ENCODE measurements around the gene NOTCH3.

NOTCH3 gene

DNA sequence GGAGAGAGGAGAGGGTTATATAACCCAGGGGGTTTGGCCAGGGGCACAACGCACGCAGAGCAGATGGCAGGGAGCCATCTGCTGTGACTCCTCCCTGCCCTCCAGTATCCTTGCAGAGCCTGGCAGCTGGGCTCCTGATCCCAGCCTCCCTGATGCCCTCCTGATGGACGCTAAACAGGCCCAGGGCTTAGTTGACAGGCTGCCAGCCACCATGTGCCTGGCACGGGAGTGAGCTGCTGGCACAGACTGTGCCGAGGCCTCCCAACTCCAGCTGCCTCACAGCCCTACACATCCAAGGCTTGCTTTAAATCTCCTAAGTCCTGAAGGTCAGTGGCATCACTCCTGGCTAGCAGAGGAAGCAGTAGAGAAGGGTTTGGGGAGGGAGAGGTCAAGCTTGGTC lies 76.9 kb downstream of the NOTCH3 start:
- Histone ChIP-seq H3K9ac (ENCODE audit: low read length) (peak overlapping the region; percentile 91), H3K27ac (ENCODE audit: low read depth, low read length) (peak overlapping the region; percentile 99), H3K9me3 (ENCODE audit: low read length) (no peaks in the 10 kb centered on the region), H3K4me1 (ENCODE audit: insufficient read depth, low read length) (peaks cover 18% of the 10 kb centered on the region), H3K27me3 (ENCODE audit: control insufficient read depth in 1 of 2, insufficient read depth in 2 of 2, low read length in 2 of 2) (no peaks in the 10 kb centered on the region), H3K36me3 (ENCODE audit: insufficient read depth, low read length) (peaks cover 34% of the 10 kb centered on the region), H3K4me3 (ENCODE audit: low read depth in 1 of 2, low read length in 2 of 2) (peak overlapping the region; percentile 88 to 96)

DNA sequence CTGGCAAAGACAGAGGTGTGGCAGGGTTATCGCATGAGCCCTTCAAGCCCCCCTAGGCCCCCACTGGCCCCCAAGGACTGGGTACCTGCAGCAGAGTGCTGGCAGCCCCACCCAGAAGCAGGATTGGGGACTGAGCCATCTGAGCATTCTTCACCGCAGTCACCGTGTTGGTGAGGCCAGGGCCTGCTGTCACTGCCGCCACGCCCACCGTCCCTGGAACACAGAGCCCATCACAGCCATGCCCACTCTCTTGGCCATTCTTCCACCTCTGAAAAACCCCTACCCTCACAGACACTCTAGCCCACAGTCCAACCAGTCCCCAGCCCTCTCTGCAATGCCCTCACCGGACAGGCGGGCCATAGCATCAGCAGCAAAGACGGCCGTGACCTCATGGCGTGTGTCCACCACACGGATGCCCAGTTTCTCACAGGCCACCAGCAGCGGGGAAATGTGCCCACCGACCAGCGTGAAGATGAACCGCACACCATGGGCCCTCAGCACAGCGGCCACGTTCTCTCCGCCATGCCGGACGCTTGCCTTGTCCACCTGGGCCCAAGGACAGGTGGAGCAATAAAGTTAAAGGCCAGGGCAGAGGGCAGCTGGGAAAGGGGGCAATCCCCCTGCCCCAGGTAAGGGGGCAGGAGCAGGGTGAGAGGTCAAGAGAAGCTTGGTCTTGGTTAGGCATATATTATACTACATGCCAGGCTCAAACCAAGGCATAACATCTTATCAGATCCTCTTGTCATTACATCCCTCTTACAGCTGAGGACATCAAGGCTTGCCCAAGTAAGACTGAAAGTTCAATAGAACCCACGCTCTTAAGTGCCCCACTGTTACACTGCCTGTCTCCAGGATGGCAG lies 77.5 kb downstream of the NOTCH3 start:
- Histone ChIP-seq H3K27ac (ENCODE audit: low read depth, low read length) (peak overlapping the region; percentile 84), H3K36me3 (ENCODE audit: insufficient read depth, low read length) (peaks cover 41% of the 10 kb centered on the region), H3K9me3 (ENCODE audit: low read length) (no peaks in the 10 kb centered on the region), H3K27me3 (ENCODE audit: control insufficient read depth in 1 of 2, insufficient read depth in 2 of 2, low read length in 2 of 2) (no peaks in the 10 kb centered on the region), H3K4me1 (ENCODE audit: insufficient read depth, low read length) (peaks cover 18% of the 10 kb centered on the region), H3K4me3 (ENCODE audit: low read depth in 1 of 2, low read length in 2 of 2) (peak overlapping the region in 1 of 2 donors; percentile 96), H3K9ac (ENCODE audit: low read length) (peak overlapping the region; percentile 22)

DNA sequence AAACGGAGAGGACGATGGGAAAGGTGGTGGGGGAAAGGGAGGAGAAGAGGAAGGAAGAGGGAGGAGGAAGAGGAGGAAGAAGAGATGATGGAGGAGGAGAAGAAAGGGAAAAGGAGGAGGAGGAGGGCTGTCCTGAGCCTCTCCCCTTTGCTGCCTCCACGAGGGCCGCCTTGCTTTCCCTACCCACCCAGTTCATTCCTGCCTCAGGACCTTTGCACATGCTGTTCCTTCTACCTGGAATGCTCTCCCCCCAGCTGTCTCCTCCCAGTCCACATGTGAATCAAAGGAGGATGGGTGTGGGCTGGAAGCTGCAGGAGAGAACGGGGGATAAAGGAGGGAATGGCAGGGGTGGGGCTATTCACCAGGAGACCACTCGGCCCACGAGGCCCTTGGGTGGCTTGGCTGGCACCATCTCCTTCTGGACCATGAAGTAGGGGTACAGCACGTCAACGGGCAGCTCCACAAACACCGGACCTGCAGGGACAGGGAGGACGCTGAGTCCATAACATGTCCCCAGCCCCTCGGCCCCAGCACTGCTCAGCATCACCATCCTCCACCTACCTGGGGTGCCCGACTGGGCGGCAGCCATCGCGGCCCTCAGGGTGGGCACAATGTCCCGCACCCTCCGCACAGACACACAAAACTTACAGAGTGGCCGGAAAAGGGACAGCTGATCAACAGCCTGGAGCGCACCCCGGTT lies 78.3 kb downstream of the NOTCH3 start:
- H3K27ac ChIP-seq (ENCODE audit: low read depth, low read length) = peak overlapping the region; percentile 84
- H3K36me3 ChIP-seq (ENCODE audit: insufficient read depth, low read length) = peaks cover 48% of the 10 kb centered on the region
- no peak overlapping the region for H3K9ac ChIP-seq (ENCODE audit: low read length)

DNA sequence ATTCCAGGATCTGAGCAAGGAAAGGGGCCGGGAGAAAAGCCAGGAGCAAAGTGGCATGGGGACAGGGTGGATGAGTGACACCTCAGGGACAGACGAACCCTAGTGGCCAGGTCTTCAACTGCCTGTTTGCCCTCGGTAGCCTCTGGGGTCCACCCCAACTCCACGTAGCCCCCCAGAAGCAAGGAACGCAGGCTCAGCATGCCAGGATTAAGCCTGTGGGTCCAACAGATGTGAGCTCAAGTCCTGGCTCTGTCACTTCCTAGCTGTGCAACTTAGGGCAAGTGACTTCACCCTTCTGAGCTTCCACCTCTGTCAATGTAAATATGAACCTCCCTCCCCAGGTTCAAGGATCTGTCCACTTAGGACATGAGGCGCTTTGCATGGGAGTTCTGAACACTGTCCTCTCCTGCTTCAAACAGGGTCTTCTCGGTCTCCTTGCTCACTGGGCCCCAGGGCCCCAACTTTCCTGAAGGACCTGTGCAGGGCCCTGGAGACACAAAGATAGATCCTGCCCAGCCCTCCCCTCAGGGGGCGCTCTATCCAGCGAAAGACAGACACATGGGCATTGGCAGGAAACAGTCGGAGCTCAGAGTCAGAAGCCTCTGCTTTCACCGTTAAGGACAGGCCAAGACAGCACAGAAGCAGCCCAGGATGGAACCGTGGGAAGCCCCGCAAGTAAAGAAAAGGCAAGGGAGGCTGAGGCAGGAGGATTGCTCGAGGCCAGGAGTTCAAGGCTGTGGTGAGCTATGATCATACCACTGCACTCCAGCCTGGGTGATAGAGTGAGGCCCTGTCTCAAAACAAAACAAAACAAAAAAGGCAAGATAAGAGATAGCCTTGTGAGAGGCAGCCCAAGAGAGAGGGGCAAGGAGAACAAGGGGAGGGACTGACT lies 80.4 kb downstream of the NOTCH3 start:
- H3K9me3 ChIP-seq (ENCODE audit: low read length) = no peaks in the 10 kb centered on the region
- H3K4me1 ChIP-seq (ENCODE audit: insufficient read depth, low read length) = peaks cover 21% of the 10 kb centered on the region
- H3K36me3 ChIP-seq (ENCODE audit: insufficient read depth, low read length) = peaks cover 68% of the 10 kb centered on the region
- no peak overlapping the region for H3K4me3 ChIP-seq (ENCODE audit: low read depth in 1 of 2, low read length in 2 of 2)
- no peak overlapping the region for H3K27ac ChIP-seq (ENCODE audit: low read depth, low read length)
- H3K9ac ChIP-seq (ENCODE audit: low read length) = no peak overlapping the region
- no peaks in the 10 kb centered on the region for H3K27me3 ChIP-seq (ENCODE audit: control insufficient read depth in 1 of 2, insufficient read depth in 2 of 2, low read length in 2 of 2)

More for the DNA sequence above, 78.3 kb downstream of the NOTCH3 start:
- Histone ChIP-seq H3K9me3 (ENCODE audit: low read length) (no peaks in the 10 kb centered on the region), H3K27me3 (ENCODE audit: control insufficient read depth in 1 of 2, insufficient read depth in 2 of 2, low read length in 2 of 2) (no peaks in the 10 kb centered on the region), H3K4me3 (ENCODE audit: low read depth in 1 of 2, low read length in 2 of 2) (no peak overlapping the region), H3K4me1 (ENCODE audit: insufficient read depth, low read length) (peaks cover 18% of the 10 kb centered on the region)

DNA sequence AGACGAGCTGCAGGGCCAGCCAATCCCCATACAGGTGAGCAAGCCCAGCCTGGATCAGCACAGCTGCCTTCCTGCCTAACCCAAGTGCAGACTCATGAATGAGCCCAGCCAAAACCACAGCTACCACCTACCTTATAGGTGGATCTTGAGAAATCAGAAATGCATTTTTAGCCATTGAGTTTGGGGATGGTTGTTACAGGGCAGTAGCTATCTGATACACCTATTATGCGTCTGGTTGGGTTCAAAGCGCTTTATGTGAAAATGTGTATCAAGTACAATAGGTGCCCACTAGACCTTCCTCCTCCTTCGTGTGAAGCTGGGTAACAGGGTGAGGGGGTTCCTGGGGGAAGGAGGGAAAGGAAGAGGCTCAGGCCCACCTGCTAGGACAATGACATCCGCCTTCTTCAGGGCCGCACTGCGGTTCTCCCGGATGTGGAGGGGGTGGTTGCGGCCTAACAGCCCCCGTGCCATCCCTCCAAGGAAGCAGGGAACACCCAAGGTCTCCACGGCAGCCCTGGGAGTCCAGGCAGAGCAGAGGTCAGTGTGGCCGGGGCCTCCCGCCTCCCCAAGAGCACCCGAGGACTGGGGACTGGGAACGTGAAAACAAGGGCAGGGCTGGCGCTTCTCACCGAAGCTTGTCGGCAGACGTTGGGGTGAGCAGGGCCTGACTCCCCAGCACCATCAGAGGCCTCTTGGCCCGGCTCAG lies 81.9 kb downstream of the NOTCH3 start:
- Histone ChIP-seq H3K27ac (ENCODE audit: low read depth, low read length) (peak overlapping the region; percentile 1), H3K9me3 (ENCODE audit: low read length) (no peaks in the 10 kb centered on the region), H3K9ac (ENCODE audit: low read length) (no peak overlapping the region), H3K4me3 (ENCODE audit: low read depth in 1 of 2, low read length in 2 of 2) (no peak overlapping the region), H3K36me3 (ENCODE audit: insufficient read depth, low read length) (peaks cover 83% of the 10 kb centered on the region), H3K27me3 (ENCODE audit: control insufficient read depth in 1 of 2, insufficient read depth in 2 of 2, low read length in 2 of 2) (no peaks in the 10 kb centered on the region), H3K4me1 (ENCODE audit: insufficient read depth, low read length) (peaks cover 22% of the 10 kb centered on the region)

DNA sequence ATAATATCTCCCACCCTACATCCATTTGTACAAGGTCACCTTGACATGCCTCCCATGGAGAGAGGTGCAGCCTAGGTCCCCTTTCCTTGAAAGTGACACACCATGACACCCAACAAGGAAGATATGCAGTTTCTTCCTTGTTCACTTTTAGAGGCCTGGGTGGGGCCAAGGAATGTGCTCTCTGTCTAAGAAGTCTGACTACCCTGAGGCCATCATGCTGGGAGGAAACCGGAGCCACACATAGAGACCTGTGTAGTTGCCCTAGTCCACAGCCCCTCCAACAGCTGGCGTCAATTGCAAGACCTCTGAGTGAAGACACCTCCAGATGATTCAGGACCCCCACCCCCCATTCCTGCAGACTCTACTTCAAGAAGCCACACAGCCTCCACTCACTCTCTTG lies 82.5 kb downstream of the NOTCH3 start:
- Histone ChIP-seq H3K27me3 (ENCODE audit: control insufficient read depth in 1 of 2, insufficient read depth in 2 of 2, low read length in 2 of 2) (no peaks in the 10 kb centered on the region), H3K27ac (ENCODE audit: low read depth, low read length) (peak overlapping the region; percentile 1), H3K9ac (ENCODE audit: low read length) (no peak overlapping the region), H3K4me1 (ENCODE audit: insufficient read depth, low read length) (peaks cover 18% of the 10 kb centered on the region), H3K36me3 (ENCODE audit: insufficient read depth, low read length) (peaks cover 90% of the 10 kb centered on the region), H3K9me3 (ENCODE audit: low read length) (no peaks in the 10 kb centered on the region), H3K4me3 (ENCODE audit: low read depth in 1 of 2, low read length in 2 of 2) (no peak overlapping the region)

DNA sequence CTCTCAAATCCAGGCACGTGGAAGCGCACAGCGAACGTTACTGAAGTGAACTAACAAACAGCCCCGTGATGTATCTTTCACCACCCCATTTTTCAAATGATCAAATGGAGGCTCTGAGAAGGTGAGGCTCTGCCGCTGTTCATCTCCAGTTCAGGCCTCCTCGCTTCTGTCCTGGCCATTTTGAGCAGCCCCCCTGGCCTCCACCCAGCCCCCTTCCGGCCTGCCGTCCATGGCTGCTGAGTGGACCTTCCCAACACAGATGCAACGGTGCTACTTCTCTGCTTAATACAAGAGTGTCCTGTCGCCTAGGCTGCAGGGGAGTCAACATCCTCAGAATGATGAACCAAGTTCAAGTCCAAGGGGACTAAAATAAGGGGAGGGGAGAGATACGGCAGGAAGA lies 83.9 kb downstream of the NOTCH3 start:
- no peaks in the 10 kb centered on the region for H3K27me3 ChIP-seq (ENCODE audit: control insufficient read depth in 1 of 2, insufficient read depth in 2 of 2, low read length in 2 of 2)
- H3K36me3 ChIP-seq (ENCODE audit: insufficient read depth, low read length) = peaks cover 89% of the 10 kb centered on the region
- H3K9me3 ChIP-seq (ENCODE audit: low read length) = no peaks in the 10 kb centered on the region
- H3K4me3 ChIP-seq (ENCODE audit: low read depth in 1 of 2, low read length in 2 of 2) = no peak overlapping the region
- peaks cover 12% of the 10 kb centered on the region for H3K4me1 ChIP-seq (ENCODE audit: insufficient read depth, low read length)
- H3K27ac ChIP-seq (ENCODE audit: low read depth, low read length) = no peak overlapping the region
- H3K9ac ChIP-seq (ENCODE audit: low read length) = no peak overlapping the region

DNA sequence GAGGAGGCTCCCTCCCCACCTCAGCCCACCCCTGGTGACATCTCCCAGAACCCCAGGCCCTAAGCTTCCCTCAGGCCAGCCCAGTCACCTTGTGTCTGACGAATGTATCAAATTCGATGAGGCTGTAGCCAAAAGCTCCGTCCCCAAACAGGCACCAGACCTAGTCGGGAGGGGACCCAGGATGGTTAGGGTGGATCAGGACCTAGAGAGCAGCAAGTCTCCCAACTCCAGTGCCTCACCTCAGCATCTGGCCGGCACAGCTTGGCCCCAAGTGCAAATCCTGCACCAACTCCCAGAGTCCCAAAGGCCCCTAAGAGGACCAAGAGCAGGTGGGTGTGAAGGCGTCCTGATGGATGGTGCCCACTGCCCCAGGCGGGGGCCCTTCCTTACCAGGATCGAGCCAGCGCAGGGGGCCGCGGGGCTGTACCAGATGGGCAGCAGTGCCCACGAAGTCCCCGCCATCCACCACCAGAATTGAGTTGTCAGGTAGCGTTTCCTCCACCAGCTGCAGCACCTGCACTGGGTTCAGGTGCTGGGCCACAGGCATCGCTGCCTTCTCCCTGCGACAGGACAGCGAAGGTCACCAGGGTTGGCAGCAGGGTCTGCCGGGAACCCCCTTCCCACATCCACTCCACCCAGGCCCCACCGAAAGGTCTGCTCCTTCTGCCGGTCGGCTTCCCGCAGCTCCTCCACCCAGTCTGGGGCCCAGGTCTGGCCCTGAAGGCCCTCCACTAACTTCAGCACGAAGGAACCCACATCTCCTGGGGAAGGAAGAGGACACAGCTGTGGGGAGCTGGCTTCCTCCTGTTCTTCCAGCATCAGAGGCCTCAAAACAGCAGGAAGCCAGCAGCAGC lies 84.8 kb downstream of the NOTCH3 start:
- peak overlapping the region; percentile 4 for H3K27ac ChIP-seq (ENCODE audit: low read depth, low read length)
- no peaks in the 10 kb centered on the region for H3K27me3 ChIP-seq (ENCODE audit: control insufficient read depth in 1 of 2, insufficient read depth in 2 of 2, low read length in 2 of 2)
- peaks cover 92% of the 10 kb centered on the region for H3K36me3 ChIP-seq (ENCODE audit: insufficient read depth, low read length)
- H3K4me1 ChIP-seq (ENCODE audit: insufficient read depth, low read length) = peaks cover 12% of the 10 kb centered on the region
- no peaks in the 10 kb centered on the region for H3K9me3 ChIP-seq (ENCODE audit: low read length)
- H3K9ac ChIP-seq (ENCODE audit: low read length) = no peak overlapping the region
- H3K4me3 ChIP-seq (ENCODE audit: low read depth in 1 of 2, low read length in 2 of 2) = no peak overlapping the region

DNA sequence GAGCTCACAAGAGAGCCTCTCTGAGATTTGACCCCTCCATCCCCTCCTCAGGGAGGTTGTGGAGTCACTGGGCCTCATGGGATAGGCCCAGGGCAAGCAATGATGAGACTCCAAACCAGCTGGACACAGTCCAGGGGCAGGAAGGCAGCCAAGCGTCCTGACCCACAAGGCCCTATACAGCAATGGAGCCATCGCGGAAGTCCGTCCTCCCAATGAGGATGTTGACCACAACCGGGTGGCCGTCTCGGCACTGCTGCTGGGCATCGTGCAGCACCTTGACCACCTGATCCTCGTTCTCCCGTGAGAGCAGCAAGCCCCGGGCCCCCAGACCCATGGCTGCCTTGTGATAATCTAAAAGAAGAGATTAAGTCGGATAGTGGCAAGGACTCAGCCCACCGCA lies 85.7 kb downstream of the NOTCH3 start:
- Histone ChIP-seq H3K4me3 (ENCODE audit: low read depth in 1 of 2, low read length in 2 of 2) (no peak overlapping the region), H3K4me1 (ENCODE audit: insufficient read depth, low read length) (peaks cover 12% of the 10 kb centered on the region), H3K9ac (ENCODE audit: low read length) (no peak overlapping the region), H3K27me3 (ENCODE audit: control insufficient read depth in 1 of 2, insufficient read depth in 2 of 2, low read length in 2 of 2) (no peaks in the 10 kb centered on the region), H3K36me3 (ENCODE audit: insufficient read depth, low read length) (peaks cover 88% of the 10 kb centered on the region), H3K27ac (ENCODE audit: low read depth, low read length) (peak overlapping the region; percentile 59), H3K9me3 (ENCODE audit: low read length) (no peaks in the 10 kb centered on the region)

DNA sequence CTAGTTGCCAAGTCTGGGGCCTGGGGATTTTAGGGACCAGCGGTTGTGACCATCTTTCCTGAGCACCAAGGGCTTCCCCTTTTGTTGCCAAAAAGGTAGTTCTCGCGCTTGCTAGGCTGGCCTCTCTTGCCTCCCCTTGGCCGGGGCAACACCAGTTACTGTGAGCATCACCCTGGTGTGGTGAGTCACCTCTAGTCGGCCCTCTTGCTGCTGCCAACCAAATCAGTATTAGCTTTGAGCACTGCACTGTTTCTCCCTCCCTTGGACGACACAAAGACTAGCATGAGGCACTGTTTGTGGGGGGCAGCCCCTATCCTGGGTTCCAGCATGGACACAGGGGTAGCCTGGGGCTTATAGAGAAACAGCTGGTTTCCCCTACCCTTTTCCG lies 86.6 kb downstream of the NOTCH3 start:
- H3K27ac ChIP-seq (ENCODE audit: low read depth, low read length) = peak overlapping the region; percentile 53
- H3K9ac ChIP-seq (ENCODE audit: low read length) = no peak overlapping the region
- no peak overlapping the region for H3K4me3 ChIP-seq (ENCODE audit: low read depth in 1 of 2, low read length in 2 of 2)
- no peaks in the 10 kb centered on the region for H3K9me3 ChIP-seq (ENCODE audit: low read length)
- peaks cover 83% of the 10 kb centered on the region for H3K36me3 ChIP-seq (ENCODE audit: insufficient read depth, low read length)
- peaks cover 12% of the 10 kb centered on the region for H3K4me1 ChIP-seq (ENCODE audit: insufficient read depth, low read length)
- no peaks in the 10 kb centered on the region for H3K27me3 ChIP-seq (ENCODE audit: control insufficient read depth in 1 of 2, insufficient read depth in 2 of 2, low read length in 2 of 2)

Data from muscle layer of colon (tissue), 2 donors.